Middle frontal gyrus (tissue), 1 donor: ENCODE results near the gene CADPS.

ENCODE experiments used
- DNase-seq: peaks from one replicate; pipeline ENCODE4 v3.0.0-alpha.2; 2015; ENCODE audit warnings: low spot score; ENCODE audit errors: extremely low spot score

CADPS gene

GRCh38 chr3:62363275-62363674 is 511.9 kb downstream of the CADPS start:
- no peak for DNase-seq

GRCh38 chr3:62361824-62362223 is 513.4 kb downstream of the CADPS start:
- no peak for DNase-seq

GRCh38 chr3:62361261-62361660 is 514.0 kb downstream of the CADPS start:
- no peak for DNase-seq

- no peak for DNase-seq
Measured at GRCh38 chr3:62359531-62359930, 515.7 kb downstream of the CADPS start.

GRCh38 chr3:62356356-62356755 is 518.9 kb downstream of the CADPS start:
- DNase-seq = no peak

GRCh38 chr3:62355703-62356102 is 519.5 kb downstream of the CADPS start:
- no peak for DNase-seq
